ENCODE data around the gene NHS.

- TF ChIP-seq CTCF (IDR thresholded peaks at IDR 0.05; ENCODE audit: low read length) (no peak), EZH2 (IDR thresholded peaks at IDR 0.05; ENCODE audit: borderline replicate concordance, low read length) (no peak)
Measured at GRCh38 chrX:17685026-17685425, 310.0 kb downstream of the NHS start.

Measured in OCI-LY1 (cell line).